DND-41 (cell line): ENCODE data around the gene TSPAN9.

Experiments
- ATAC-seq: fragments of 200-7000 bp; cut with Tn5 transposase; 3 replicates; pipeline ENCODE4 v1.9.1; 2021; ENCODE audit warnings: low read depth; ENCODE audit not compliant: insufficient read depth
- DNase-seq: peaks from one replicate; pipeline ENCODE4 v3.0.0-alpha.2; 2020
- H2AFZ ChIP-seq: 2 replicates; pipeline ENCODE4 v1.6.0; 2012; ENCODE audit warnings: low read depth, low read length
- H3K27ac ChIP-seq: 2 replicates; pipeline ENCODE4 v1.5.1; 2012; ENCODE audit warnings: low read length, inconsistent platforms
- H3K27me3 ChIP-seq: fragments of 200-600 bp; sonication (generic); 2 replicates; pipeline ENCODE4 v1.6.0; 2012; ENCODE audit warnings: low read length, mild to moderate bottlenecking, inconsistent platforms; ENCODE audit not compliant: insufficient read depth, poor library complexity
- H3K36me3 ChIP-seq: 2 replicates; pipeline ENCODE4 v1.5.1; 2012; ENCODE audit warnings: low read length, inconsistent platforms; ENCODE audit not compliant: insufficient read depth
- H3K4me1 ChIP-seq: 2 replicates; pipeline ENCODE4 v1.5.1; 2012; ENCODE audit warnings: mild to moderate bottlenecking, low read length; ENCODE audit not compliant: insufficient read depth
- H3K4me2 ChIP-seq: 2 replicates; pipeline ENCODE4 v1.6.0; 2012; ENCODE audit warnings: mild to moderate bottlenecking, moderate library complexity, low read length, inconsistent platforms; ENCODE audit not compliant: insufficient read depth
- H3K4me3 ChIP-seq, 2 experiments: fragments of 200-600 bp in 1 of 2; shearing (Covaris generic) in 1 of 2; 2 replicates each; pipeline ENCODE4 v1.5.1; 2012 to 2016; ENCODE audit warnings: inconsistent platforms in 2 of 2, low read length in 2 of 2, mild to moderate bottlenecking in 2 of 2, low read depth in 1 of 2, moderate library complexity in 1 of 2
- H3K79me2 ChIP-seq: 2 replicates; pipeline ENCODE4 v1.6.0; 2012; ENCODE audit warnings: low read length, inconsistent platforms; ENCODE audit not compliant: insufficient read depth
- H3K9ac ChIP-seq: 2 replicates; pipeline ENCODE4 v1.6.0; 2012; ENCODE audit warnings: low read depth, mild to moderate bottlenecking, inconsistent platforms, low read length, moderate library complexity
- H3K9me3 ChIP-seq: 2 replicates; pipeline ENCODE4 v1.5.1; 2012; ENCODE audit warnings: low read length, moderate library complexity, mild to moderate bottlenecking, inconsistent platforms; ENCODE audit not compliant: insufficient read depth, severe bottlenecking
- H4K20me1 ChIP-seq: 2 replicates; pipeline ENCODE4 v1.6.0; 2012; ENCODE audit warnings: low read length; ENCODE audit not compliant: insufficient read depth
- CTCF ChIP-seq: IDR thresholded peaks from 2 replicates; pipeline ENCODE4 v1.5.1; 2012; ENCODE audit warnings: borderline replicate concordance, low read length, moderate library complexity, mild to moderate bottlenecking; ENCODE audit not compliant: poor library complexity, severe bottlenecking; ENCODE audit errors: extremely low read depth
- EZH2 ChIP-seq: IDR thresholded peaks from 3 replicates; pipeline ENCODE4 v1.6.1; 2012; ENCODE audit warnings: borderline replicate concordance, low read depth, mild to moderate bottlenecking, moderate library complexity, low read length, inconsistent platforms; ENCODE audit not compliant: severe bottlenecking

TSPAN9 gene

GRCh38 chr12:3326156-3326849 is 249.1 kb downstream of the TSPAN9 start:
- Histone ChIP-seq H3K27me3 (peaks cover 7% of the 10 kb centered on the region), H3K79me2 (no peaks in the 10 kb centered on the region), H3K36me3 (no peaks in the 10 kb centered on the region), H2AFZ (no peak overlapping the region), H3K27ac (no peak overlapping the region), H3K4me3 (no peak overlapping the region), H4K20me1 (0 out of 2 replicates have a peak, but pooled peaks cover 2% of the 10 kb centered on the region), H3K9ac (no peak overlapping the region), H3K4me2 (no peak overlapping the region), H3K9me3 (no peaks in the 10 kb centered on the region), H3K4me1 (no peaks in the 10 kb centered on the region)
- DNase-seq = no peak
- no peak for TF ChIP-seq EZH2
- no peak for TF ChIP-seq CTCF
- no peak for ATAC-seq

DNA sequence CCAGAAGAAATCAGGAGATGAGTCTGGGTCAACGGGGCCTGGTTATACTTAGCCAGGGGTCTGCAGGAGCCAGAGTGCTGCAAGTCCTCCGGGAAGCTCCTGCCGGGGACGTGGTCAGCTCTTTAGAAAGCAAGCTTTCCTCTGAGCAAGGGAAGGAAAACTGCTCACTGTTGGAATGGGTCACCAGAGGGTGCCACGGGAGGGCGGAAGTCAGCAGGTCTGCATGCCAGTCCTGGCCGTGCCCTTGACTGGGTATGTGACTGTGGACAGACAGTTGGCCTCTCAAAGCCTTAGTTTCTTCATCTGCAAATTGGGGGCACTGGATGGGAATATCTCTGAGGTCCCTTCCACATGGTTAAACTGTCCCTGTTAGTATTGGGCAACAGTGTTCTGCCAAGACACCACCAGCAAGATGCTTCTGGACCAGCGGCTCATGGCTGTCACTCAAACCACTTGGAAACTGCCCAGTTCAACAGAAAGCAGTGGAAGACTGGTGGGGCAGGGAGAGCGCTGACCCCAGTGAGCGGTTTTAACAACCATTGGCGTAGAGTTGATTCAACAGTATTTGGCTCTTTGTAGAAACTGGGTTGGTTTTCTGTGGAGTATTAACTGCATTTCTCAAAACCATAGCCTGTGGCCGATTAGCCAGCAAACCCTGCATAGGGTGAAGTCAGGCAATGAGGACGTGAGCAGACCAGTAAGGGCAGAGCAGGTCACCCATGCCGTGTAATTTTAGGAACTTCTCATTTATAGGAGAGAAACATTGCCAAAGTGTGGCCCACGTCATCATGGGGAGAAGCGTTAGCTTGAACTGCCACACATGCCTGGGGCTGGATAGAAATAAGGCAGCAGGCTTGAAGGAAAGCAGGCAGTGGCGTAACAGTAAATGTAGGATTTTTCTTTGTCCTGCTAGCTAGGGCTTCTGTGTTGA is 249.9 kb downstream of the TSPAN9 start:
- Histone ChIP-seq H3K79me2 (no peaks in the 10 kb centered on the region), H3K27ac (no peak overlapping the region), H3K4me1 (no peaks in the 10 kb centered on the region), H2AFZ (no peak overlapping the region), H3K27me3 (peaks cover 7% of the 10 kb centered on the region), H3K9ac (no peak overlapping the region), H3K9me3 (no peaks in the 10 kb centered on the region), H3K4me2 (no peak overlapping the region), H3K36me3 (no peaks in the 10 kb centered on the region), H3K4me3 (no peak overlapping the region), H4K20me1 (no peaks in the 10 kb centered on the region)
- no peak for TF ChIP-seq EZH2
- no peak for TF ChIP-seq CTCF
- no peak for ATAC-seq
- no peak for DNase-seq

GRCh38 chr12:3328081-3328480 is 250.9 kb downstream of the TSPAN9 start:
- ATAC-seq = no peak

More at GRCh38 chr12:3328081-3328480, 250.9 kb downstream of the TSPAN9 start:
- Histone ChIP-seq H3K4me1 (no peaks in the 10 kb centered on the region), H3K9me3 (no peaks in the 10 kb centered on the region), H3K79me2 (no peaks in the 10 kb centered on the region), H3K36me3 (no peaks in the 10 kb centered on the region), H3K9ac (no peak overlapping the region), H3K4me2 (no peak overlapping the region), H4K20me1 (no peaks in the 10 kb centered on the region), H3K27me3 (peaks cover 4% of the 10 kb centered on the region), H2AFZ (no peak overlapping the region), H3K27ac (no peak overlapping the region), H3K4me3 (no peak overlapping the region)
- TF ChIP-seq EZH2 (no peak), CTCF (no peak)
- no peak for DNase-seq
